Breast epithelium (tissue), 4 donors: ENCODE data around the gene KCNJ3. TPM values are rescaled to one million over a fixed set of nuclear protein-coding genes. Genes with fewer than 3 reads are reported as not detected.

Source experiments
- DNase-seq, 2 donors: peaks; one replicate each; pipeline ENCODE4 v3.0.0-alpha.2; 2019; ENCODE audit warnings: low spot score in 2 of 2
- H3K27ac ChIP-seq, 2 donors: fragments of 200-600 bp; sonication (generic) in 1 of 2; one replicate each; pipeline ENCODE4 v1.5.1; 2016 to 2019; ENCODE audit warnings: mild to moderate bottlenecking in 1 of 2
- H3K27me3 ChIP-seq, 2 donors: fragments of 200-600 bp; sonication (generic) in 1 of 2; one replicate each; pipeline versions ENCODE4 v1.5.1 to v1.6.0; 2017 to 2019; ENCODE audit warnings: control low read depth in 1 of 2, mild to moderate bottlenecking in 1 of 2
- H3K36me3 ChIP-seq: fragments of 200-600 bp; one replicate; pipeline ENCODE4 v1.5.1; 2019
- H3K4me1 ChIP-seq, 2 donors: fragments of 200-600 bp; sonication (generic); one replicate each; pipeline ENCODE4 v1.5.1; 2016 to 2019; ENCODE audit warnings: control low read depth in 1 of 2
- H3K4me3 ChIP-seq, 3 donors: fragments of 200-600 bp; sonication (generic); 1 replicate in 2 of 3; 2 replicates in 1 of 3; pipeline ENCODE4 v1.5.1; 2016 to 2019; ENCODE audit warnings: mild to moderate bottlenecking in 3 of 3, moderate library complexity in 2 of 3
- H3K9me3 ChIP-seq, 2 donors: fragments of 200-600 bp; sonication (generic) in 1 of 2; one replicate each; pipeline ENCODE4 v1.5.1; 2016 to 2019; ENCODE audit warnings: control low read depth in 1 of 2
- POLR2A ChIP-seq: fragments of 450-650 bp; IDR thresholded peaks from one replicate; pipeline ENCODE4 v1.6.1; 2016; ENCODE audit warnings: antibody characterized with exemption, mild to moderate bottlenecking, moderate library complexity
- POLR2AphosphoS5 ChIP-seq, 3 donors: sonication (generic); formaldehyde crosslinking; IDR thresholded peaks; one replicate each; pipeline ENCODE4 v1.6.1; 2017; ENCODE audit warnings: antibody characterized with exemption in 3 of 3
- intact Hi-C: fragments of 100-400 bp; cut with DNase I; formaldehyde crosslinking; loops from one replicate; pipeline ENCODE4 v1.15.1; 2023; ENCODE audit warnings: low total_unique reads
- total RNA-seq, 3 donors: library from RNA; depleted of rRNA; stranded (reverse); fragments of >200 nt; gene quantifications; one replicate each; pipeline ENCODE4 v1.1.0, GENCODE V29; 2016
- TF ChIP-seq, protein P1 (sequence below), 3 donors: fragments of 450-650 bp; IDR thresholded peaks; one replicate each; pipeline ENCODE4 v1.5.1; 2016 to 2017; ENCODE audit warnings: antibody characterized with exemption in 3 of 3, mild to moderate bottlenecking in 3 of 3, moderate library complexity in 3 of 3

Gene KCNJ3
- total RNA-seq, 3 donors from 2014 or later = under 0.01 to 1.6 (median under 0.01) TPM

DNA sequence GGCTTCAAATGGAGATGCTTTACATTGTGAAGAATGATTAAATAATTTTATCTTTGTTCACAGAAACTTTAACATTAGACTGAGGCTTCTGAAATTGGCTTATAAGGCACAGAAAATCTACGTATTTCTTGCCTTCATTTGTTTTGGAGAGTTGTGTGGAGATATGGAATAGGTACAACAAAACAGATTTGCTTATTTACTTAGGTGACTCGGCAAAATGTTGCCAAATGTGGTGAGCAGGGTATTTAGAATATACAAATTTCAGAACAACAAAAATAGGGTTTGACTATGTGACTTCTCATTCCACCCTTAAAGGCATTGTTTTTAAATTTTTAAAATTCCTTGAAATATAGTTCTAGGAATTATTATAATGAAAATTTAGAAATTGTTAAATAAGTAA is 134.2 kb downstream of the KCNJ3 start:
- H3K27ac ChIP-seq = no peak overlapping the region
- no peaks in the 10 kb centered on the region for H3K4me1 ChIP-seq

DNA sequence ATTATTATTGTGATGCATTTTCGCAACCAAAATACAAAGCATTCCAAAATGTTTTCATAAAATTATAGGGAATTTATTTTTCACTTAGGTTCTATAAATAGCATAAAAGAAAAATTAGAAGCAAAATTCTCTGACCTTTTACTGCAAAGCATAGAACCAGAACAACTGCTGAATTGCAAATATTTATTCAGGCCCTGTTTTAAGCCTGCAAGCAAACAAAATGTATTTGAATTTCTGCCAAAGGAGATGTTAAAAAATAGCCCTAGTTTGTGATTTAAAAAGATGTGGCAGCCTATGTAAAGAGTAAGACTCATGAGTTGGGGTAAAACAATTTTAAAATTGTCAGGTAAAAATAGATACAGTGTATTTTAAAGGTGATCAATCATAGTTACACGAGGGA is 138.1 kb downstream of the KCNJ3 start:
- intact Hi-C loops = no loop called here

More for the DNA sequence above, 134.2 kb downstream of the KCNJ3 start:
- H3K4me3 ChIP-seq = no peak overlapping the region
- H3K9me3 ChIP-seq = no peaks in the 10 kb centered on the region
- H3K36me3 ChIP-seq = no peaks in the 10 kb centered on the region
- TF ChIP-seq, protein P1, sequence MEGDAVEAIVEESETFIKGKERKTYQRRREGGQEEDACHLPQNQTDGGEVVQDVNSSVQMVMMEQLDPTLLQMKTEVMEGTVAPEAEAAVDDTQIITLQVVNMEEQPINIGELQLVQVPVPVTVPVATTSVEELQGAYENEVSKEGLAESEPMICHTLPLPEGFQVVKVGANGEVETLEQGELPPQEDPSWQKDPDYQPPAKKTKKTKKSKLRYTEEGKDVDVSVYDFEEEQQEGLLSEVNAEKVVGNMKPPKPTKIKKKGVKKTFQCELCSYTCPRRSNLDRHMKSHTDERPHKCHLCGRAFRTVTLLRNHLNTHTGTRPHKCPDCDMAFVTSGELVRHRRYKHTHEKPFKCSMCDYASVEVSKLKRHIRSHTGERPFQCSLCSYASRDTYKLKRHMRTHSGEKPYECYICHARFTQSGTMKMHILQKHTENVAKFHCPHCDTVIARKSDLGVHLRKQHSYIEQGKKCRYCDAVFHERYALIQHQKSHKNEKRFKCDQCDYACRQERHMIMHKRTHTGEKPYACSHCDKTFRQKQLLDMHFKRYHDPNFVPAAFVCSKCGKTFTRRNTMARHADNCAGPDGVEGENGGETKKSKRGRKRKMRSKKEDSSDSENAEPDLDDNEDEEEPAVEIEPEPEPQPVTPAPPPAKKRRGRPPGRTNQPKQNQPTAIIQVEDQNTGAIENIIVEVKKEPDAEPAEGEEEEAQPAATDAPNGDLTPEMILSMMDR (IDR thresholded peaks at IDR 0.05) = no peak
- TF ChIP-seq POLR2A (no peak), POLR2AphosphoS5 (IDR thresholded peaks at IDR 0.05) (no peak)
- DNase-seq = no peak
- intact Hi-C loops = no loop called here
- no peaks in the 10 kb centered on the region for H3K27me3 ChIP-seq

DNA sequence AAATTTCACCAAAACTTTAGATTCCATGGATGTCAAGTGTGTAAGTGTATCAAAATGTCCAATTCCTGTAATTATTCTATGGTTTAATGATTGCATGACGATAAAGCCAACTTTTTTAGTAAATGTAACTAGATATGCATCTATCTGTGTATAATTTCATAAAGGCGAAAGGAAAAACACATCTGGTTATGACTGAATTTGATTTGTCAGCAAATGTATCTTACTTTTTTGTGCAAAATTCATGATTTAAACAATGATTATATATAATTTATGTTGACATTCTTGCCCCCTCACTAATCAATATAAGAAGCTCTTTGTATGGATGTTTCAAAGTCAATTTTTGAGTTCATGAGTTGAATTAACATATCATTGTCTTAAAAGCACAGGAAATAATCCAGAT is 138.5 kb downstream of the KCNJ3 start:
- no peak for TF ChIP-seq POLR2A
- intact Hi-C loops = no loop called here
- DNase-seq = no peak

More for the DNA sequence above, 138.1 kb downstream of the KCNJ3 start:
- H3K27me3 ChIP-seq = no peaks in the 10 kb centered on the region
- H3K4me1 ChIP-seq = no peaks in the 10 kb centered on the region
- H3K4me3 ChIP-seq = no peak overlapping the region
- no peaks in the 10 kb centered on the region for H3K36me3 ChIP-seq
- H3K9me3 ChIP-seq = no peaks in the 10 kb centered on the region
- no peak for DNase-seq
- H3K27ac ChIP-seq = no peak overlapping the region
- no peak for TF ChIP-seq POLR2AphosphoS5 (IDR thresholded peaks at IDR 0.05)
- TF ChIP-seq, protein P1 (IDR thresholded peaks at IDR 0.05) = no peak
- TF ChIP-seq POLR2A = no peak

DNA sequence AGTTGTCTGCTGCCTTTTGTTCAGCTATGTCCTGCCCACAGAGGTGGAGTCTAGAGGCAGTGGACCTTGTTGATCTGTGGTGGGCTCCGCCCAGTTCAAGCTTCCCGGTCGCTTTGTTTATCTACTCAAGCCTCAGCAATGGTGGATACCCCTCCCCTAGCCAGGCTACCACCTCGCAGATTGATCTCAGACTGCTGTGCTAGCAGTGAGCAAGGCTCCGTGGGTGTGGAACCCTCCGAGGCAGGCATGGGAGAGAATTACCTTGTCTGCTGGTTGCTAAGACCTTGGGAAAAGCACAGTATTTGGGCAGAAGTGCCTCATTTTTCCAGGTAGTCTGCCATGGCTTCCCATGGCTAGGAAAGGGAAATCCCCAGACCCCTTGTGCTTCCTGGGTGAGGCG is 146.0 kb downstream of the KCNJ3 start:
- Histone ChIP-seq H3K27me3 (no peaks in the 10 kb centered on the region), H3K36me3 (no peaks in the 10 kb centered on the region), H3K4me3 (no peak overlapping the region), H3K27ac (no peak overlapping the region), H3K9me3 (no peaks in the 10 kb centered on the region), H3K4me1 (no peaks in the 10 kb centered on the region)
- intact Hi-C loops = no loop called here
- no peak for TF ChIP-seq POLR2AphosphoS5 (IDR thresholded peaks at IDR 0.05)
- no peak for TF ChIP-seq POLR2A
- TF ChIP-seq, protein P1 (IDR thresholded peaks at IDR 0.05) = no peak
- DNase-seq = no peak

More for the DNA sequence above, 138.5 kb downstream of the KCNJ3 start:
- Histone ChIP-seq H3K27ac (no peak overlapping the region), H3K4me3 (no peak overlapping the region), H3K9me3 (no peaks in the 10 kb centered on the region), H3K4me1 (no peaks in the 10 kb centered on the region), H3K27me3 (no peaks in the 10 kb centered on the region), H3K36me3 (no peaks in the 10 kb centered on the region)

DNA sequence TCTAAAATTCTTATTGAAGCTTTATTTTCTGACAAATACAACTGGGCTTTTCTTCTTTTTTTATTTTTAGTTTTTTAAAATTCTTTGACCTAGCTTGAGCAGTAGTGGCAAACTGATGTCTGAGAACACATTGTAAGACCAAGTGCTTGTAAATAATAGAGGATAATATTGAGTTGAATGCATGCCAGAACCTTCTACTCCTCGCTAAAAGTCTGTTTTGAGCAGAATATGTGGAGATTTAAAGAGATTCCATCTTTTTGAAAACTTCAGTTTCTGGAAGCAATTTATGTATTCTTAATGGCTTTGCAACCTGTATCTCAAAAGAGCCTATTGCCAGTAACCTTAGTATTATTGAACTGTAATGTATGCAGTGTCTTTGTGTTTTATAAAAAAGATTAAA is 148.3 kb downstream of the KCNJ3 start:
- Histone ChIP-seq H3K4me3 (no peak overlapping the region), H3K4me1 (no peaks in the 10 kb centered on the region), H3K36me3 (no peaks in the 10 kb centered on the region), H3K27ac (no peak overlapping the region), H3K9me3 (no peaks in the 10 kb centered on the region), H3K27me3 (no peaks in the 10 kb centered on the region)
- intact Hi-C loops = no loop called here
- DNase-seq = no peak
- TF ChIP-seq, protein P1 (IDR thresholded peaks at IDR 0.05) = no peak
- TF ChIP-seq POLR2A = no peak
- TF ChIP-seq POLR2AphosphoS5 (IDR thresholded peaks at IDR 0.05) = no peak

DNA sequence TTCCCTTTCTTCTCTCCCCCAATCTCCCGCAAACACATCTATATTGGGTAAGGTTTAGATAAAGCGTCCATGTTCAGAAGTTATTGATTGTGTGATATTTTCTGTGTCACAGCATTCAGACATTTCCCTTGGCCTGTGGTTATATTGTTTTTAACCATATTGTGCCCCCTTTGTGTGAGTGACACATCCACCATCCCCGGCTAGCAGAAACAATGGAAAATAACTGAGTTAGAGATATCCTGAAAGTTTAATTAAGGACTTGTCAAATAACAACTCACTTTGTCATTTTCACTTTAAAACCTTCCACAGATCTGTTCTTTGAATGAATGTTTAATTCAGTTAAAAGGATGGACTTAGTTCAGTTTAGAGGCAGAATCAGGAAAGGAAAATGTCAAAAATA is 151.0 kb downstream of the KCNJ3 start:
- H3K9me3 ChIP-seq = no peaks in the 10 kb centered on the region
- H3K4me1 ChIP-seq = no peaks in the 10 kb centered on the region
- no peak for DNase-seq
- H3K27me3 ChIP-seq = no peaks in the 10 kb centered on the region
- intact Hi-C loops = no loop called here
- TF ChIP-seq, protein P1 (IDR thresholded peaks at IDR 0.05) = no peak
- no peak for TF ChIP-seq POLR2AphosphoS5 (IDR thresholded peaks at IDR 0.05)
- no peak for TF ChIP-seq POLR2A
- H3K27ac ChIP-seq = no peak overlapping the region
- no peak overlapping the region for H3K4me3 ChIP-seq
- no peaks in the 10 kb centered on the region for H3K36me3 ChIP-seq
